HG03565 (cell line): Measurements from ENCODE around the gene CD46.
"Not testable (repeated sequence)": the region's sequence is repeated elsewhere in the genome, so short reads cannot be mapped to it uniquely, and the experiment has no call there.

Source experiments
- ATAC-seq: cut with Tn5 transposase; IDR thresholded peaks from one replicate; pipeline ENCODE4 v1.9.1; 2021; ENCODE audit warnings: mild to moderate bottlenecking, moderate library complexity; ENCODE audit not compliant: unreplicated experiment

The CD46 gene

DNA sequence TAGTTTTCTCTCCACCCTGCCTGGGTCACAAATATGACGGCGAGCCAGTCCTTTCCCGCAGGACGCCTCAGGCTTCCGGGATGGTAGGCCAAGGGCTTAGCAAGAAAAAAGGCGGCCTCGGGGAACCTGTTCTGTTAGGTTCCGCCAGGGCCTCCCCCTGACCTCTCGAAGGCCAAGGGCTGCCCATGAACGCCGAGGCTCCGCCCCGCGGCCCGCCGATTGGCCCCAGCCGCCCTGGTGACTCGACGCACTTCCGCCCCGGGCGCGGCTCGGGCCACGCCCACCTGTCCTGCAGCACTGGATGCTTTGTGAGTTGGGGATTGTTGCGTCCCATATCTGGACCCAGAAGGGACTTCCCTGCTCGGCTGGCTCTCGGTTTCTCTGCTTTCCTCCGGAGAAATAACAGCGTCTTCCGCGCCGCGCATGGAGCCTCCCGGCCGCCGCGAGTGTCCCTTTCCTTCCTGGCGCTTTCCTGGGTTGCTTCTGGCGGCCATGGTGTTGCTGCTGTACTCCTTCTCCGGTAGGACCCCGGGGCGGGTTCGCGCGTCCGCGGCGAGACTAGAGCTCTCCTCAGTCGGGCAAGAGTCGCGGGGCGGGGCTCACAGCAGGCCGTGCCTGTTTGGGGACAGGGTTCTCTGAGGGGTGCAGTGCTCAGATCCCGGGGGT, at the start of gene CD46:
TSS of gene CD46 (plus strand) at position 265 of the 666 bp plus-strand sequence. CDS start at position 424, 159 bp downstream.
- peak; percentile 89 for ATAC-seq

DNA sequence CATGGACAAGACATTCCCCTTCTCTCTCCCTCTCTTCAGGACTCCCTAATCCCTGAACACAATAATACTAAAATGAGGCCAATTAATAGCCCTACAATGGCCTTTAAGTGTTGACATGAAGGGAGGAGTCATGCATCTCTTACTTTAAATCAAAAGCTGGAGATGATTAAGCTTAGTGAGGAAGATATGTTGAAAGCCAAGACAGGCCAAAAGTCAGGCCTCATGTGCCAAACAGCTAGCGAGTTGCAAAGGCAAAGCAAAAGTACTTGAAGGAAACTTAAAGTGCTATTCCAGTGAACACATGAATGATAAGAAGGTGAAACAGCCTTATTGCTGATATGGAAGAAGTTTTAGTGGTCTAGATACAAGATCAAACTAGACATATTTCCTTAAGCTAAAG, 49.5 kb upstream of the CD46 start:
- ATAC-seq = no peak

DNA sequence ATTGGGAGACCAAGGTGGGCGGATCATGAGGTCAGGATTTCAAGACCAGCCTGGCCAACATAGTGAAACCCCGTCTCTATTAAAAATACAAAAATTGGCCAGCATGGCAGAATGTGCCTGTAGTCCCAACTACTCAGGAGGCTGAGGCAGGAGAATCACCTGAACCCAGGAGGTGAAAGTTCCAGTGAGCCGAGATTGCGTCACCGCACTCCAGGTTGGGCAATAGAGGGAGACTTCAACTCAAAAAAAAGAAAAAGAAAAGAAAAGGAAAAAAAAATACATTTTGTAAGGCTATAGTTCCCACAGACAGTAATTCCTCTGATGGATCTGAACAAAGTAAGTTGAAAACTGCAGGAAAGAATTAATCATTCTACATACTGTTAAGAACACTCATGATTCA, 48.1 kb upstream of the CD46 start:
- no peak for ATAC-seq

DNA sequence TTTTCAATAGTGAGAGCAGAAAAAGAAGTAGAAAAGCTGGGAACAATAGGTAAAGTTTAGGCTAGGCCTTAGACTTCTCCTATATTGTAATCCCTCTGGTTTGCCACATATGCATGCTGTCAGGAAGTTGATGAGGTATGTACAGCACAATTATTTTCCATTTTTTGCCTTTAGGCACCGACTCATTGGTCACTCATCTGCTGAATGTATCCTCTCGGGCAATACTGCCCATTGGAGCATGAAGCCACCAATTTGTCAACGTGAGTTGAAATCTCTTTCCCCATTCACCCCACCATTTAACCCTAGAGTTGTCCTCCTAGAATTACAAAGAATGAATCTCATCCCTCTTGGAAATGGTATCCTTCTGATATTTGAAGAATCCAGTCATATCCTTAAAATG, 43.9 kb upstream of the CD46 start:
- ATAC-seq = not testable (repeated sequence)

DNA sequence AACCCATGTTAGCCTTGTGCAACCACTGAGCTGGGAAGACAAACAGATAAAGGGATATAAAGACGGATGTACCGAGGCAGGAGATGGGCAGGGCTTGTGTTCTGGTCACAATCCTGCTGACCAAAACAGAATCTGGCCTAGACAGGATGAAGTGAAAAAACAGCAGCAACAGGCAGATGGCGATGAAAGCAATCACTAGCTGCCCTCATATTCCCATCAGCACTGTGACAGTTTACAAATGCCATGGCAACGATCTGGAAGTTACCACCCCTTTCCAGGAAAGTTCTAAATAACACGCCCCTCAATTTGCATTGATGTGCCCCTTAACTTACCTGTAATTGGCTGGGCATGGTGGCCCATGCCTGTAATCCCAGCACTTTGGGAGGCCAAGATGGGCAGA, 40.6 kb upstream of the CD46 start:
- no peak for ATAC-seq

DNA sequence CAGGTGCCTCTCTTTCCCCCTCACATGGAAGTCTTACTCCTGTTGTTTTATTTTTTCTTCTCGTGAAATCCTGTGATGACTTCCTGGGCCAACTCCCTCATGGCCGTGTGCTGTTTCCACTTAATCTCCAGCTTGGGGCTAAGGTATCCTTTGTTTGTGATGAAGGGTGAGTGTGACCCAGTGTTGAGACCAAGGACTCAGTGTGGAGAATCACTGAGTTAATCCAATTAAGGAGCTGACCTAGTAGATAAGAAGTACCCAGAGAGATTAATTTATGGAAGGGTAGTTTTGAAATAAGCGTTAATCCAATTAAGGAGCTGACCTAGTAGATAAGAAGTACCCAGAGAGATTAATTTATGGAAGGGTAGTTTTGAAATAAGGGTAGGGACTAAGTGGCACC, 39.2 kb upstream of the CD46 start:
- not testable (repeated sequence) for ATAC-seq

DNA sequence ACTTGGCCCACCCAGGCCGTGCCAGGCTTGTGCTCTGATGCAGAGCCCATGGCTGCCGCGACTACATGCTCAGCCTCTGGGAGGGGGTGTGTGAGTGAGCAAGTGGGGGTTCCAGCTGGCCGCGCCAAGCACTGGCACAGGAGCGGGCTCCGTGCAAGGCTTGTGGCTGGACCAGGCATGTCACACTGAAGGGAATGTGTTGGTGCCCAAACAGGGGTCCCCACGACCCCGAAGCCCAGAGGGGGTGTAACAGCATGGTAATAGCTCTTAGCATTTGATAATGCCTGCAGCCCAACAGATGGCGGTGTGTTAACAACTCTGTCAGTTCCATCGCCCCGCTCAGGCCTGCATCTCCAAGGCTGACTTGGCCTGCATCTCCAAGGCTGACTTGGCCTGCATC, 38.3 kb upstream of the CD46 start:
- ATAC-seq = no peak

DNA sequence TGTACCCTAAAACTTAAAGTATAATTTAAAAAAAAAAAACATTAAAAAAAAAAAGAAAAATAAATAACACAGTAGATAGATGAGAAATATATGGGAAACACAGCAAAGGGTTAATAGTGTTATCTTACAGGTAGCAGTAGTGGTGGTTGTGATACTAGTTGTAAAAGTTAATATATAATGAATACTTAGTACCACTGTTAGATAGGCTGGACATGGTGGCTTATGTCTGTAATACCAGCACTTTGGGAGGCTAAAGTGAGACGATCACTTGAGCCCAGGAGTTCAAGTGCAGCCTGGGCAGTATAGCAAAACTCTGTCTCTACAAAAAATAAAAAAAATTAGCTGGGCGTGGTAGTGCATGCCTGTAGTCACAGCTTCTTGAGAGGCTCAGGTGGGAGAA, 32.6 kb upstream of the CD46 start:
- ATAC-seq = no peak

DNA sequence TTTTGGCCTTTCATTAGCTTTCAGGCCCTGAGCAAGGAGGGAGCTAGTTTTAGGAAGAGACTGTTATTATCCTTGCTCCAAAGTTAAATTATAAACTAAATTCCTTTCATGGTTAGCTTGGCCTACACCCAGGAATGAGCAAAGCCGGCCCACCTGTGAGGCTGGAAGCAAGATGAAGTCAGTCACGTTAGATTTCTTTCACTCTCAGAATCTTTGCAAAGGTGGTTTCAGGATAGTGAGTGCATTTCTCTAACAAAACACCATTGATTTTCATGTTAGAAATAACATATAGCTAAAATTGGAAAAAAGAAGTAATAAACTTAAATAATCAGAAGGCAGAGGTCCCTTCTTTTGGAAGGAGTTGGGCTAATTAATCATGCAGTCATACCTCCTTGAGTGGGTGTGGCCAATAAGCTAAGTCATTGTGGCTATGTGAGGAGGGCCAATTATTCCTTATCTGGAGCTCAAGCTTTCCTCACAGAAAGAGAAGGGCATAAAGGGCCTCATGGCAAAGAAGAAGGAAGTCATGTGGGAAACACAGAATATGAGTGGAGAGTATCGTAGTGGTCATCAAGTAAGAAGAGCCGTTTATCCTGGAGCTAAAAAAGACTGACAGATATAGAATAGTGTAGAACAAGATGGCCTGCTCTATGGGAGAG, 23.5 kb upstream of the CD46 start:
- ATAC-seq = not testable (repeated sequence)

DNA sequence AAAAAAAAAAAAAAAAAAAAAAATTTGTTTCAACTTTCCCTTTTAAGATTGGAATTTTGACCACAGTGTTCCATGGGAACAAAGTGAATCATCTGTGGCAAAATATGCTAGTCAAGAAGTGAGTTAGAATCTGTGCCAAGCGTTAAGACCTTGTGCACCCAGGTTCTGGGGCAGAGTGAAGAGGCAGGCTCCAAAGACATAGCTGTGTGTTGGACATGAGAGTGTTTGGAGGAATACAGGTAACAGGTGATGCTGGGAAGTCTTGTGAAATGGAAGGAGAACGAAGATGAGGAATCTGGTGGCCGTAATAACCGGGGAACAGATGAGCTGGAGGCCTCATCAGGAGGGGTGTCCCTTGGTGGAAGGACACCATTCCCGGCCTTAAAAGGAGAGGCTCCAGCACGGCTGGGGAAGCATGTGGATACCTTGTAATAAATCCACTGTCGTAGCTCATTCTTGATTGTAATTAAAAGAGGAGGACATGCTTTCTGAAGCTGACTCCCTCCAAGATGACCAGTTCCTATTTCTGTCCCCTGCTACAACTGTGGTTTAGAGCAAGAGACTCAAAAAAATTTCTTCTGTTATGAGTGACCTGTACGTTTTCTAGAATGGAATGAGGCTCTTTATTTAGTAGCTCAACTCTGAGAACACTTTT, 14.2 kb upstream of the CD46 start:
- ATAC-seq = not testable (repeated sequence)

DNA sequence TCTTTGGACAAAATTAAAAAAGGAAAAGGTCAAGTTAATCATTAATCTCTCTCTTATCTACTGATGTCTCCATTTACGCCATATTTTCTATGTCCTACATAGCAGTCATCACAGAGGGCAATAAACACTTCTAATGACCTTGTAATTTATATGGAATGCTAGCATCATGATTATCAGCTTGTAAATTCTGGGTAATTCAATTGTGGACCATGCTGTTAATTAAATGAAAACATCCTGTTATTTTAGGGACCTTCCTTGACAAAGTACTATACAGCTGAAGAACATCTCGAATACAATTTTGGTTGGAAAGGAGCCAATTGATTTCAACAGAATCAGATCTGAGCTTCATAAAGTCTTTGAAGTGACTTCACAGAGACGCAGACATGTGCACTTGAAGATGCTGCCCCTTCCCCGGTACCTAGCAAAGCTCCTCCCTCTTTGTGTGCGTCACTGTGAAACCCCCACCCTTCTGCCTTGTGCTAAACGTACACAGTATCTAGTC, 13.6 kb upstream of the CD46 start:
- ATAC-seq = not testable (repeated sequence)

DNA sequence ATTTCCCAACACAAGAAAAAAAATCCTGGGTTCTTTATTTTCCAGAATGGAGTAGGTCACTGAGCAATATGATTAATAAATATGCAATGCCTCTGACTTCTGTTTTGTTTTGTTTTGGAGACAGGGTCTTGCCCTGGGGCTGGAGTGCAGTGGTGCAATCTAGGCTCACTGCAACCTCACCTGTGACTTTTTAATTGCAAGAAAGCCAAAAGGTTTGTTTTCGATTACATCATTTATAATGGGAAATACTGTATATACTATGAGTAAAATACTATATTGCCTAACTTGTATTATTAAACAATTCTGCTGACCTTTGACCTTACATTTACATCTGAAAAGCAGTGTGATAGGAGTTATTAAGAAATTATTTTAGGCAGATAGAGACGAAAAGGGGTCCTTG, 11.6 kb upstream of the CD46 start:
- ATAC-seq = no peak

DNA sequence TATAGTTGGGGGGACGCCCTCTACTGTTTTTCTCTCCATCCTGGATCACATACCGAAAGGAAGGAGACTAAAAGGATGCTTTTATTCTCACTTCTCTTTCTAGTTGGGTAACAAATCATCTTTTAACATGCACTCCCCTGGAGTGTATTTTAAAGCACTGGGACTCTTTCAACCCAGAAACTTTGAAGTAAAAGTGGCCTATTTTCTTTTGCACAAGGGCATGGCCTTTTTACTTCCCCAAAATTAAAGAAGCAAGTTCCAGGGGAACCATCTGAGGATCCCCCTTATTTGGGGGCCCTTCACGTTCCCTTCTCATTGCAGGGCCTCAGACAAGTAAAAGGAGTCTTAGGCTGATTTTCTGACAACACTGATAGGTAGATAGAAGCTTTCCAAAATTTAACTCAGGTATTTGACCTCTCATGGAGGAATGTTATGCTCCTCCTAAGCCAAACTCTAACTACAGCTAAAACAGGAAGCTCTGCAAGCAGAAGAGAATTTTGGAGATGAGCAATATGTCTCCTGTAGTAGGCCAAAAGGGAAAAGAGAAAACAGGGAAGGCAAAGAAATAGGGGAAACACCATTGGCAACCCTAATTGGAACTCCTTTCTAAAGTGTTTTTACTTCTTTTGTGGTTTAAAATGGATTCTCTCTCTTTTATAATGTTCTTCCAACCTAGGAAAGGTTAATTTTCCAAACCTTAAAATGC, 8.9 kb upstream of the CD46 start:
- ATAC-seq = no peak

DNA sequence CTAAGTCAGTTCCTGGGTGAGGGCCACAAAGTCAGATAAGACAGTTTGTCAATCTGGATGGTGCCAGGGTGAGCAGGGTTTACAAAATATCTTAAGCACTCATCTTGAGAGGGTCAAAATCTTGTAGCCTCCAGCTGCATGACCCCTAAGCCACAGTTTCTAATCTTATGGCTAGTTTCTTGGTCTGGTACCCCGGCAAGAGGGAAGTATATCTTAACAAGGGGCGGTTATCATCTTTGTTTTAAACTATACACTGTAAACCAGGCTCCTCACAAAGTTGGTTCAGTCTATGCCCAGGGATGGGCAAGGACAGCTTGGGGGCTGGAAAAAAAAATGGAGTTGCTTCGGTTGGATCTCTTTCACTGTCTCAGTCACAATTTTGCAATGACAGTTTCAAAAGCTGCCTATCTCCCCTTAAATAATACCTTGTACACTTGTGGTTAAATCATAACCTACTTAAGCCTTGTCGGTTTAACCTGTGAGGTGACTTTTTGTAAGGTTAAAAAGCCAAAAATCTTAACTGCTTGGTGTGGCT, 7.8 kb upstream of the CD46 start:
- ATAC-seq = no peak

DNA sequence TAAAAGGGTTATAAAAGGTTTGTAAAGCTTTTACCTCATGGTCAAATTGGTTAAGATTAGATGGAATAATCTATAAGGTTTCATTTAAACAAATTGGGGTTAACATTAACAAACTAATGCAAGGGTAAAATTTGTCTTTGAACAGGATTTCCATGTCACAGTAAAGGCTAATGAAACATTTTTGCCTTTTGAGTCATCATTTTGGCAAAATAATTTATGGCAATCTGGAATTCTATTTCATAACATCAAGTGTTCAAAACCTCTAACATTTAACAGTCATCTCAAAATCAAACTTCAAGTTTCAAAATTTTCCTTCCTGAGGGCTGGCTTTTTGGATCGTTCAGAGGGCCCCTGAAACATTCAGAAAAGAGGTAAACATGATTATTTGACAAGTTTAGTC, 6.6 kb upstream of the CD46 start:
- no peak for ATAC-seq

DNA sequence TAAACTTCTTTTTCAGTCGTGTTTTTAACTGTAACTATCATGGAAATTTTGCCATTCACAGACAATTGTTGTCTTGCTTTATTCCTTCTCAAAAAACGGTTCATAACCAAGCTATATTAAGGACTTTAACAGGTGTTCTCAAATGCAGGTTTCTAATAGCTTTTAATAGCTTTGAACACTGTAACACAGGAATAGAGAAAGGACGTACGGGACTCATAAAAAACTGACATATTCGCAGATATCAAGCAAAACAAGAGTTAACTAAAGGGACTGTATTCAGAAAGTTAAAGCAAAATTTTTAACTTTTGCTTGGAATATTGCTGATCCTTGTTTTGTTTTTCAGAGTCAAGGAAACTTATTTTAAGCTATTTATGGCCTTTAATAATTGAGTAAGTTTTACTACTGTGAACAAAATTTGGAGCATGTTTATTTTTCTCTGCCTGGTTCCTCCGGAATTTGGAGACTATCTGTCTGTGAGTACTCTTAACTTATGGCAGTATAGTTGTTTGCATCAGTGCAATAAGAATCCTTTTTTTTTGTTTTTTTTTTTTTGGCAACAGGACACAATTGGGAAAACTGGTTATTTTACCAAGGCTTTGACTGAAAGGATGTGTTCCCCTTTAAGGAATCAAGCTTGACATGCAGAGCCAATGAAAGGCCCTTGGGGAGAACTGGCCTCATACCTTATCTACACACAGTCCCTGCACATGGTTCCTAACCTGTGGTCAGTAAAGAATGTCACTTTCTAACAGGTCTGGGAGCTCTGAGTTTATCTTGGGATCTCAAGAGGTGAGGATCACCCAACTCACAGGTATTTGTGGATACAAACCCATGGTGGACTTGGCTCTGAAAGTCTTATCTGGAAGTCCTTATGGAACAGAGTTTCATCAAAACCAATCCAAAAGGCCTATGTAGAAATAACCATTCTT, 5.8 kb upstream of the CD46 start:
- ATAC-seq = no peak

DNA sequence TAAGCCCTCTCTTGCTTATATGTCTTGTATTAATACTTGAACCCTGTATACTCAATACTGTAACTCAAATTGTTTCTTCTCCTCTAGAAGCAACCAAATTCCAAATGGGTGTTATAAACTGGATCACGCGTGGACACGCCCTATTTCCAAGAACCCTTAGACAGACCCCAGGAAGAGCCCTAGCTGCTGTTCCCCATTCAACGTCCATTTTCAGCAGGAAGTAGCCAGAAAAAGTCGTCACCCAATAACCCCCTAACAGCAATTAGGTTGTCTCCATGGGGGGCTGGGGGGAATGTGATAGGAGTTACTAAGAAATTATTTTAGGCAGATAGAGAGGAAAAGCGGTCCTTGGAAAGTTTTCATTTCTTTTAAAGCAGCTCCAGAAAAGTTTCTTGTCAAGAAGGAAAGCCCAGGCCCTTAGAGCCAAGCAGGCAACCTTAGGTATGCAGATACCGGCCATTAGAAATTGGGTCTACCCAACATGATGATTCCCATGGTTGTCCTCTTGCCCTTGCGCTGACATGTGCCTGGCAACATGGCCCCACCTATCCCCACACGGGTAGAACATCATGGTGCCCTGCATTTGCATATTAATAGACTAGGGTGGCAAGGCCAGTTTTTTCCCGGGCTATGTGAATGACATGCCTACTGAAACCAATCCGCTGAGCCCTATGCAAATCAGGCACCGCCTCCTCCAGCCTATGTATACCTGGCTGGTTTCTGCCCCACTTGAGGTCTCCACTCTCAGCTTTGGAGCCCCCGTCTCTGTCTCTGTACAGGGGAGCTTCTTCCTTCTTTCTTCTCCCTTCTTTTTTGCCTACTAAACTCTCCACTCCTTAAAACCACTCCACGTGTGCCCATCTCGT, 4.0 kb upstream of the CD46 start:
- ATAC-seq = no peak

DNA sequence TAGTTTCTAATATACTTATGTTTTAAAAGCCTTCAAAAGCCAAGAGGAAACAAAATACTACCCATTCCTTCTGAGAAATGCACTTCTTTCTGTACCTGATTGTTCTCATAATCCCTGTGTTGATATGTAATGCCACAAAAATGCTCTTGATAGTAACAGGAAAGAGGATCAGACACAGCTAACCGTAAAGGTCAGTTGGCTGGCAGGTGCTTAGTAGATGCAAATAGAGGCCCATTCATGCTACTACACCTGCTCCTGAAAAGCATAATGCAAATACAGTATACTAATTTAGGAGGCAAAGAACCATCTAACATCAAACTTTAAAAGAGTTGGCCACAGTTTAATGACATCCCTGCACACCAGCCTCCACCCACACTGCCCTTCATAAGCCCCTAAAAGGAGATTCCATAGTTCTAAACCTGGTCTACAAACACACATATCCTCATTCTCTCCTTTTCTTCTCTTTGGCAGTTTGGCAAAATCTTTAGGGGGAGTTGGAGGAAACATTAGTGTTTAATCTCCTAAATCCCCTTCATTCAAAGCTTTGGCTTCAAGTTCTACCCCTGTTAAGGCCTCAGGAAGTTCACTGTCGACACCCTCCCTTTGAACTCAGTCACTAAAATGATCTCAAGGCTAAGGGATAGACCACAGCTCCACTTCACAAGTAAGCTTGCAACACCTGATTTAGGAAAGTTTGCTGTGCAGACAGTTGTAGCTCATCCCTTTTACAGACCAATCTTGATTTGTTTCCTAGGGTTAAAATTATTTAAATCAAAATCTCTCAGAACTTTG, 2.9 kb upstream of the CD46 start:
- no peak for ATAC-seq
